Urinary bladder (tissue), 4 donors: ENCODE measurements around the gene SETD1B. TPM values are rescaled to one million over a fixed set of nuclear protein-coding genes. Genes with fewer than 3 reads are reported as not detected.

Source experiments
- DNase-seq: peaks from one replicate; pipeline ENCODE4 v3.0.0-alpha.2; 2015; ENCODE audit errors: extremely low spot score
- H3K27ac ChIP-seq: one replicate; pipeline ENCODE4 v1.5.1; 2013; ENCODE audit warnings: low read depth, mild to moderate bottlenecking, moderate library complexity
- H3K36me3 ChIP-seq: one replicate; pipeline ENCODE4 v1.6.1; 2013; ENCODE audit warnings: mild to moderate bottlenecking, moderate library complexity; ENCODE audit not compliant: insufficient read depth
- H3K4me1 ChIP-seq: one replicate; pipeline ENCODE4 v1.6.1; 2013; ENCODE audit warnings: mild to moderate bottlenecking, moderate library complexity; ENCODE audit not compliant: insufficient read depth
- H3K4me3 ChIP-seq: one replicate; pipeline ENCODE4 v1.5.1; 2013; ENCODE audit warnings: low read depth, low read length
- WGBS: extraction: QIAGEN DNeasy Blood & Tissue Kit; methylation state at CpG from one replicate; pipeline ENCODE4 v1.1.7; 2013; 5-methylcytosine and 5-hydroxymethylcytosine counted together
- polyA plus RNA-seq: library from polyadenylated mRNA; stranded (reverse); fragments of 200-250 nt; gene quantifications from one replicate; pipeline ENCODE4 v1.2.3, GENCODE V29; 2013
- total RNA-seq: library from RNA; depleted of rRNA; stranded (reverse); fragments of >200 nt; gene quantifications from one replicate; pipeline ENCODE4 v1.2.3, GENCODE V29; 2014
- donor health status: healthy with polysubstance abuse.
- donor health status: healthy.

SETD1B gene
- total and polyA plus RNA-seq, 2 donors = 4.3 to 25.3 TPM

DNA sequence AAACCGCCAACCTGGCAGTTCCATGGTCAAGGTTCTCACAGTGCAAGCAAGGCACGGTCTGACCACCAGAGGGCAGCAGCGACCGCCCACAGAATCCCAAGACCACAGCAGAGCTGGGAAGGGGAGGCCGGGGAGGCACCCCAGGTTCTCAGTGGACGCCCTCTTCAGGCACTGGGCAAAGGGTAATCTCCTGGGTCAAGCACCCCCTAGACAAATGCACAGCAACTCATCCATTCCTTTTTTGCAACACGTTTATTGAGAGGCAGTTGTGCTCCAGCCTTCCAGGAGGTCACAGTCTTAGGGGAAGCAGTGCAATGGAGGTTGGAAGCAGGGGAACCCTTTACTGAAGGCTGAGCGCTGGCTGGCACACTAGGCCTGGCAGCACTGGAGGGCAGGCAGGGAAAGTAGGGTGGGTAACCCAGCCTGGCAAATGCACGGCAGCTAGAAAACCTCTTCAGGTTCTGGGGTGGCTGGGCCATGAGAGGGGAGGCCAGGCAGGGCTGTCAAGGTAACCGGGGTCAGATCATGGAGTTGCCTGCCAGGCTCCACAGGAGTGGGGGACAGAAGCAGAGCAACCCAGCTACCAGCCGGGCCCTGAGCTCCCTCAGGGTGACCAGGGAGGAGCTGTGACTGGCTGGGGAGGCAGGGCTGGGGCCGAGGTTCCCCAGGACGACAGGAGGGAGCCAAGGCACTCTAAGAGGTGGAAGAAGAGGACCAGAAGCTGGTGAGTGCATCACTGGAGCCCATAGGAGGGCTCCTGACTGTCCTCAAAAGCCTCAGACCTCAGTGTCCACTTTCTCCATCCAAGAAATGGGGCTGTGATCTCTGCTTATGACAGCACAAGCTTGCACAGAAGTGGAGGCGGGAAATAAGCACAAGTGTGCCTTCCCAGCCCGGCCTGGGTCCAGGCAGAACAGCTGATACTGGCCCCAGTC is 8.5 kb upstream of the SETD1B start:
- Histone ChIP-seq H3K36me3 (no peaks in the 10 kb centered on the region), H3K27ac (peak overlapping the region; percentile 66), H3K4me3 (no peak overlapping the region), H3K4me1 (peaks cover 3% of the 10 kb centered on the region)
- 35% methylated on average over 15 of the region's 15 CpGs for WGBS
- DNase-seq = no peak

- Histone ChIP-seq H3K4me1 (peaks cover 3% of the 10 kb centered on the region), H3K36me3 (no peaks in the 10 kb centered on the region), H3K27ac (peak overlapping the region; percentile 81), H3K4me3 (no peak overlapping the region)
- no peak for DNase-seq
- WGBS = 18% methylated on average over 39 of the region's 39 CpGs
These were observed 6.7 kb upstream of the SETD1B start for GRCh38 chr12:121796855-121797751.

GRCh38 chr12:121797937-121798786 is 5.6 kb upstream of the SETD1B start:
- no peaks in the 10 kb centered on the region for H3K36me3 ChIP-seq
- H3K4me1 ChIP-seq = peaks cover 3% of the 10 kb centered on the region
- H3K4me3 ChIP-seq = no peak overlapping the region
- WGBS = 22% methylated on average over 19 of the region's 19 CpGs
- peak overlapping the region; percentile 81 for H3K27ac ChIP-seq
- no peak for DNase-seq

DNA sequence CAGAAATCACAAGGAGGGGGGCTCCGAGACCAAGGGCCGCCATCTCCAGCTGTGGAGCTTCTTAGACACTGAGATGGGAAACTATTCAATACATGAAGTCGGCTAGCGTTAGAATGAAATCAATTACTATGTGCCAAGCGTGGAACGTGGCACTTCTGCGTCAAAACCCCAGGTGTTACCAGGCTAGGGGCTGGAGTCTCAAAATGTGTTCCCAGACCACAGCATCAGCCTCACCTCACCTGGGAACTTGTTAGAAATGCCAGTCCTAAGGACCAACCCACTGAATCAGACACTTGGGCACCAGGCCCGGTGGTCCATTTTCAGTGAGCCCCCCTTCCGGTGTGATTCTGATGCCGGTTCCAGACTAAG is 5.0 kb upstream of the SETD1B start:
- H3K27ac ChIP-seq = peak overlapping the region; percentile 78
- peaks cover 3% of the 10 kb centered on the region for H3K4me1 ChIP-seq
- no peak for DNase-seq
- H3K36me3 ChIP-seq = no peaks in the 10 kb centered on the region
- H3K4me3 ChIP-seq = no peak overlapping the region
- WGBS = 49% methylated on average over 10 of the region's 10 CpGs

- Histone ChIP-seq H3K4me1 (peaks cover 3% of the 10 kb centered on the region), H3K27ac (peak overlapping the region; percentile 100), H3K4me3 (peak overlapping the region; percentile 97), H3K36me3 (no peaks in the 10 kb centered on the region)
- DNase-seq = no peak
- 10% methylated on average over 28 of the region's 30 CpGs for WGBS
These were observed 4.5 kb upstream of the SETD1B start for GRCh38 chr12:121799156-121799841.

- H3K4me1 ChIP-seq = peaks cover 3% of the 10 kb centered on the region
- under 1% methylated on average over 84 of the region's 84 CpGs for WGBS
- DNase-seq = peak; percentile 73
These were observed 3.7 kb upstream of the SETD1B start for GRCh38 chr12:121799842-121800693.

DNA sequence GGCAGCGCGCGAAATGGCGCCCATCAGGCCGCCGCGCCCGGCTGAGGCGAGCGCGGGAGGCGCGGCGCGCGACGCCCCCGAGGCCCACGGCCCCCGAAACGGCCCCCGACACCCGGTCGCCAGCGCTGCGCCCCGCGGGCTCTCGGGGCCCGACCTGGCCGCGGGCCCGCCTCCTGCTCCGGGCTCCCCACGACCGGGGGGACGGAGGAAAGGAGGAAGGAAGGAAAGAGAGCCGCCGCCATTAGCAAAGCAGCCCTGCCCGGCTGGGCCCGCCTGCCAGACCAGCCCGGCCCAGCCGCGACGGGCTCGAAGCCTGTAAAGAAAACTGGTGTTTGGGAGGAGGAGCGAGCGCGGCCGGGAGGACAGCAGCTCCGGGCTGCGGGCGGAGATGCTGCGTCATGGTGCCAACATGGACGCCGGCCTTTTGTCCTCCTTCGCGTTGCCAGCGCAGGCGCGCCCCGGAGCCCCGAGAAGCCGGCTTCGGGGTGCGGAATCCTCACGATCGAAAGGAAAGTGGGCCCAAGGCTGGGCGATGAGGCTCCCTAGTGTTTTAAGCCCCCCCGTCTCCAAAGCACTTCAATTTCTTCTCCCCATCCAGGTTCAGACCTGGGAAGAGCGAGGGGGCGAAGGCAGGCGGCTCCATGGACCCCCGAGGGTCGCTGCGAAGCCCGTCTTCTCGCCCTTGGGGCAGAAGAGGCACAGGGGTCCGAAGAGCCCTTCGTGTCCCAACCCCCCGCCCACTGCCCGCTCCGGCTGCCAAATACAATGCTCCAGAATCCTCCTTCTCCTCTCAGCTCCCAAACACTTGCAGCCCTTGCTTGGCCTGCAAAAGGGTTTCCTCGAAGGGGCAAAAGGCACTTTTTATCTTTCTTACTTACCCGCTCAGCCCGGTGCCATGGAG is 2.9 kb upstream of the SETD1B start:
- H3K4me3 ChIP-seq = peak overlapping the region; percentile 97
- under 1% methylated on average over 86 of the region's 86 CpGs for WGBS

More at GRCh38 chr12:121799842-121800693, 3.7 kb upstream of the SETD1B start:
- Histone ChIP-seq H3K4me3 (peak overlapping the region; percentile 97), H3K36me3 (no peaks in the 10 kb centered on the region), H3K27ac (peak overlapping the region; percentile 100)

DNA sequence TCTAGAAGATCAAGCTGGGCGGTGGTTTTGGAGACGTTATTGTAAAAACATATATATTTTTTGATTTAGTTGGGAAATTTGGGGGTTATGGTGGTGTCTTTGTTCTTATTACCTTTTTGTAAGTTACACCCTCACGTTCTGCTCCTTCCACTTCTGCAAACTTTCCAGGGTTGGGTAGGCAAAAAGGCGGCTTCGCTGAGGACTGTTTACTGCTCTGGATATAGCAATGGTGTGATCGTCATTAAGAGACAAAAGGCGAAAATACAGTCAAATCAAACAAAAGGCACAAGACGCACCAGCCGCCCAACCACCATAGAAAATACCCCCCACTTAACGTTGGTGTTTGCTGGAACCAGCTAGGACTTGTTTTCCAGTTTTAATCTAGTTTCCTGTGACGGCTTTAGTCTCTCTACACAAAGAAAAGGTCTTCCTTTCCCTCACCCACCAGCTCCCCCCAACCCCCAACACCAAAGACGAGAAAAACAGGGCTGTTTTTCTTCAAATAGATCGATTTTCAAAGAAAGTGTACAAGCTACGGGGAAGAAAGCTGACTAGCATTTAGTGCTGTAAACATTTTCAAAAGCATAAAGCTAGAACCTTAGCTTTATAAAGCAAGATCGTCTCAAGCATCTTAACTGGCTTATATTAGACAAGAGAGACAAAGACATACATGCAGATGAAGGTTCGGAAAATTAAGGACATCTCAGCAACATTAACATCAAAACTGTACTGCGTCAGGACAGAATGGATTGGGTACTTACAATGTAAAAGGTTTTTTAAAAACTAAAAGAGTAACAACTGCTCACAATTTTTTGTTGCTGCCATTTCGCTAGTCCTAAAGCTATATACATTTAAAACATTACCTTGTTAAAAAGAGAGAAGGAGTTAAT is 2.0 kb upstream of the SETD1B start:
- 3% methylated on average over 18 of the region's 18 CpGs for WGBS
- Histone ChIP-seq H3K4me3 (peak overlapping the region; percentile 97), H3K36me3 (no peaks in the 10 kb centered on the region), H3K4me1 (peaks cover 5% of the 10 kb centered on the region), H3K27ac (peak overlapping the region; percentile 100)
- DNase-seq = no peak

More for the DNA sequence above, 2.9 kb upstream of the SETD1B start:
- Histone ChIP-seq H3K4me1 (peaks cover 3% of the 10 kb centered on the region), H3K36me3 (no peaks in the 10 kb centered on the region), H3K27ac (peak overlapping the region; percentile 100)
- DNase-seq = no peak

DNA sequence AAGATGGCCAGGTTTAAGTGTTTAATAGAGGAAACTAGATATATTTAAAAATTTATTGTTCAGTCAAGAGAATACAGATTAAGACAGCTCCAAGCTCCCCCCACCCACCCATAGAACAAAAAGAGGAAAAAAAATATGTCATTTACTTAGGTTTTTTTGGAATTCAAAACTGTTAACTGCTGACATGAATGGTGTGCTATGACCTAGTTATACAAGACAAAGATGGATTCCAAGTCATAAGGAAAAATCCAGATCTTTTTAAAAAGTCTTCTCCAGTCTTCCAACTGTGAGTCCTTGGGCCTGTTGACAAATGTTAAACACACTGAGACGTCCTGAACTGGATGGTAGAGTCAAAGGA is 1.3 kb upstream of the SETD1B start:
- Histone ChIP-seq H3K27ac (peak overlapping the region; percentile 100), H3K4me1 (peaks cover 5% of the 10 kb centered on the region), H3K36me3 (no peaks in the 10 kb centered on the region), H3K4me3 (peak overlapping the region; percentile 97)
- no peak for DNase-seq
- 0% methylated on average over 1 of the region's 1 CpG for WGBS

- DNase-seq = peak; percentile 94
- peak overlapping the region; percentile 100 for H3K27ac ChIP-seq
- WGBS = under 1% methylated on average over 65 of the region's 65 CpGs
- peaks cover 2% of the 10 kb centered on the region for H3K4me1 ChIP-seq
- H3K36me3 ChIP-seq = peaks cover under 1% of the 10 kb centered on the region
- H3K4me3 ChIP-seq = peak overlapping the region; percentile 97
These were observed 738 bp upstream of the SETD1B start for GRCh38 chr12:121802843-121803698.
